NCI-H187 treated with DMSO at 0.1 percent for 48 hours (cell line): Measurements from ENCODE around the gene SNX17.
A peak's percentile ranks its signal among the peaks of the same experiment; 100 is the strongest.
"Not testable (repeated sequence)": the region's sequence is repeated elsewhere in the genome, so short reads cannot be mapped to it uniquely, and the experiment has no call there.

Experiments used
- DNase-seq: peaks from one replicate; lab custom pipeline; 2025; lab: John Stamatoyannopoulos, UW

The SNX17 gene, protein sequence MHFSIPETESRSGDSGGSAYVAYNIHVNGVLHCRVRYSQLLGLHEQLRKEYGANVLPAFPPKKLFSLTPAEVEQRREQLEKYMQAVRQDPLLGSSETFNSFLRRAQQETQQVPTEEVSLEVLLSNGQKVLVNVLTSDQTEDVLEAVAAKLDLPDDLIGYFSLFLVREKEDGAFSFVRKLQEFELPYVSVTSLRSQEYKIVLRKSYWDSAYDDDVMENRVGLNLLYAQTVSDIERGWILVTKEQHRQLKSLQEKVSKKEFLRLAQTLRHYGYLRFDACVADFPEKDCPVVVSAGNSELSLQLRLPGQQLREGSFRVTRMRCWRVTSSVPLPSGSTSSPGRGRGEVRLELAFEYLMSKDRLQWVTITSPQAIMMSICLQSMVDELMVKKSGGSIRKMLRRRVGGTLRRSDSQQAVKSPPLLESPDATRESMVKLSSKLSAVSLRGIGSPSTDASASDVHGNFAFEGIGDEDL

DNA sequence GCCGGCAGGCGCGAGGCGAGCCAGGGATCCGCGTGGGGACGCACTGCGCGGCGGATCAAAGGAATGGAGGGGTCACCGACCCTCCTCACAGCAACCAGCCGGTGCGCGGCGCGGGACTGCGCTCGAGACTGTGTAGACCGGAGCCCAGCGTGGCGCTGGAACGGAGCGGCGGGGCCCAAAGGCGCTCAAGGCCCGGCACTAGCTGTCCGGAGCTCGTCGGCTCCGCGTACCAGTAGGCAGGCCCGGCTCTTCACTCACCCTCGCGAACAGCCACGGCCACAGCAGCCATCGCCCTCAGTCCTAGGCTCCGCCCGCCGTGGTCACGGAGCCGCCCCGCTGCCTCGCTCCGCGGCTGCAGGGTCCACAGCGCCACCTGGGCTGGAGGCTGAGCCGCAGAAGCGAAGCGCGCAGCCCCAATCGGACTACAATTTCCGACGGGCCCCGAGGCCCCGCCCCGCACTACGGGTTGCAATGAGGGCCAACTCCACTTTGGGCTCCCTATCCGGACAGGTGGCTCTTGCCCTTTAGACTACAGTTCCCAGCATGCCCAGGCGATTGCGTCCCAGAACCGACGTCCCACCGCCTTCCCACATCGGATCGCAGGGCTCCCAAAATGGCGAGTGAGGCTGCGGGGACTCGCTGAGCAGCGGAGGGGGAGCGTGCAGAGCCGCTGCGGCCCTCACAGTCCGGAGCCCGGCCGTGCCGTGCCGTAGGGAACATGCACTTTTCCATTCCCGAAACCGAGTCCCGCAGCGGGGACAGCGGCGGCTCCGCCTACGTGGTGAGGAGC lies at the start of gene SNX17, which contains the start of gene EIF2B4:
TSS of gene SNX17 (plus strand) at position 591 of the 790 bp plus-strand sequence. CDS start at position 719, 128 bp downstream.
TSS of gene EIF2B4 (minus strand) at position 313 of the 790 bp plus-strand sequence. CDS start at position 289, 24 bp downstream.
- peak; percentile 89 for DNase-seq

DNA sequence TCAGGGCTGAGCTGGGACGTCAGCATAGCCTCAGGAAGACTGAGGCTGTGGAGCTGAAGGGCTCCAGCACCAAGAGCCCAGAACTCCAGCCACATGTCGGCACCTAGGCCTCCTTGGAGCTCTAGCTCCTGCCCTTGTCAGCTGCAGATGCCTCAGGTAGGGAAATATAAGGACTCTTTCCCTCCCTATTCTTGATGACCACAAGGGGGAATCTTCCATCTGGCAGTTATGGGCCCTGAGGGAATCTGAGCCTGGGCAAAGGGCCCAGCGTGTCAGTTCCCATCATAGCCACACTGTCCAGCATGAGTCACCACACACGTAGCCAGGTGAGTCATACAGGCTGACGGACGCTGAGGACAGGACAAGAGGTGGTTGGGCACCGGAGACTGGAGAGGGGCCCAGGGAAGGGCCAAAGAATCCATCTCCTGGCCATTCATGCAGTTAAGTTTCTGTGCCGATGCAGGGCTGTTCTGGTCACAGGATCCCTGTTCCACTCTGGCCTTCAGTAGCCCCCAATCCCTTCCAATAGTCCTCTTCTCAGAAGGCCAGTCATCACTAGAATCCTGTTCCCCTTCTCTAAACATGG lies 49.4 kb upstream of the SNX17 start:
- no peak for DNase-seq

DNA sequence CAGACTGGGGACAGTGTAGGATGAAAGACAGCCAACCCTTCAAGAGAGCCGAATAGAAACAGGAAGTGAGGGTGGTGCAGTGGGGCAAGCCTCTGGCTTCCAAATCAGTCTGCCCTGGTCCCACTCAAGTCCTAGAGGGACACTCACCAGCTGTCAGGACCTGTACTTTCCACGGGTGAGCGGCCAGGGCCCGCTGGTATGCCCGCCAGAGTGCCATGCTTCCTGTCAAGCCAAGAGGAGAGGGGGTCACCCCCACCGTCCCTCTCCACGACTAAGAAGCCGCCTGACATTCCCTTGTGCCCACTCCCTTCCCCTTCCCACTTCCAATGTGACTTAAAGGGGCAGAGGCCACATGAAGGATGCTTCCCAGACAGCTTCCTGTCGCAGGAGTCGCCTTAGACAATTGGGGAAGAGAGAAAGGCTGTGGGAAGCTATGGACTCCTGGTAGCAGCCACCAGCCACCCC lies 48.1 kb upstream of the SNX17 start:
- DNase-seq: no peak

DNA sequence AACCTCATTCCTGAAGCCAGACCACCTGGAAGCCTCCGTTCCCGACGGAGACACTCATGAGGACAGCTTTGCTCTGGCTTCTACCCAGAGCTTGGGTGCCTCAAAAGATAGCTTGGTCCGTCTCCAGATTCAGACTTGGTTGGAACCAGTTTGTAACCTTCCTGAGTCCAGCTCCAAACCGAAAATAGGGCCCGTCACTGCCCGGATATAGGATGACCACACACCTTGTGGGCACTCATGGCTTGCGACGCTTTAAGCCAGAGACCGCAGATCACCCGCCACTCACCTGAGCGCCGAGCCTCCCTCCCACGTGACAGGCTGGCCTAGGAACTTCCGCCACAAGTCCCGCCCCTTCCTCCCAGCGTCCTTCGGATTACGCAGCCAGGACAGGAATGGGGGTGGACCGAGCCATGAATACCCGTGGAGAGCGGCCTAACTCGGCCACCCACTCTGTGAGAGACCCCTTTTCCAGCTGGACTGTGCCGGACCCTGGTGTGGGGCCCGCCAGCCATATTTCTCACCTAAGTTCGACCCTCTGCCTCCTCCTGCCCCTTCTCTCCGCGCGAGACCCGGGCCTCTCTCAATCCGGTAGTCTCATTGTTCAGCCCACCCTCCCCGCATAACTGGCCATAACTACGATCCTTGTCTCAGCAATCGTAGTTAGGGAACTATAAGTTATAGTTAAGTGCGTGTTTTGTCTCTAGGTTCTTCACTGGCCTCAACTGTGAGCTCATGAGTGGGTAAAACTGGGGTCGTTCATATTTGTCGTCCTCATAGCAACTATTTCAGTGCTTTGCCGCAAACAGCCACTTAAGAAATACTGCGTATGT lies 47.4 kb upstream of the SNX17 start, which contains the start of gene MPV17:
TSS of gene MPV17 (minus strand) at position 332 of the 830 bp plus-strand sequence. CDS start 580 bp downstream, outside the sequence.
- DNase-seq: peak; percentile 82

DNA sequence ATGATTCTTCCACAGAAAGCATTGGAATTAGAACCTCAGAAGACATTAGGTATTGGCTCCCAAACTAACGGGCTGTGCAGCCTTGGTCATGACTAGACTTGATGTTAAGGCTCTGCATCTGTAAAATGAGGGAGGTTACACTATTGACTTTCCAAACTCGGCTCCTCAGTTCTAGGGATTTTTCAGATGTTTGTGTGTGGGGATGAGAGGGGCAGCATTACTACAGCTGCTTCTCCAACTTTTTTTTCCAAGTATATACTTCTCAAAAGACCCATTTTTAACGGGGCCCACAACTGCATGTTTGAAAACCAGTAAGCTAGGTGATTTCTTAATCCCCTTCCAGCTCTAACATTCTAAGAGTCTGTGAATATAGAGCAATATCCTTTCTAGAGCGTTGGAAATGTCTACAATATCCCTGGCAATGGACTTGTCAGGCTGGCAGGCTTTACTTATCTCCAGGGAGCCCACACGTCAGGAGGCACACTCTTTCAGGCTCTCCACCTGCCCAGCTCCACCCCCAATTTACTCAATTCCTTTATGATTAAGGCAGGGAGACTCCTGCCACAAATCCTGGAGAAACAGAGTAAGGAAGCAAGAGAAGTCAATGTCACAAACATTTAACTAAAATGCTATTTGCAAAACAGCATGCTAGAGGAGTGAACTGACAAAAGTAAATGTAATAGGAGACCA lies 46.7 kb upstream of the SNX17 start:
- DNase-seq: no peak

DNA sequence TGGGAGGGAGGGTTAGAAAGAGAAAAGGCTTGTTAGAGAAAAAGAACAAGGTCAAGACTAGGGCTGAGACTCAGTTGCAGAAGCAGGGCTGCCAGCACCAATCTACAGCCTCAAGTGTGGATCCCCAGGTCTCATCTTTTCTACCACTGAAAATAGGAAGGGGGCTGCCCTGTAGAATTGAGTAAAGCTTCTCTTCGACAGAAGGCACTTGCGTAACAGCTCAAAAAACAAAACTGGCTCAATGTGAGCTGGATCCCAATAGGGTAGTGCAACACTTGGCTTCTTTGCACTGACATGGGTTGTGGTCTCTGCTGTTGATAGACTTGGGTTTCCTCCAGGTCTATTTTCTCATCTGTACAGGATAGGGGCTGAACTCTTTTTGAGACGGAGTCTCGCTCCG lies 45.7 kb upstream of the SNX17 start:
- no peak for DNase-seq

DNA sequence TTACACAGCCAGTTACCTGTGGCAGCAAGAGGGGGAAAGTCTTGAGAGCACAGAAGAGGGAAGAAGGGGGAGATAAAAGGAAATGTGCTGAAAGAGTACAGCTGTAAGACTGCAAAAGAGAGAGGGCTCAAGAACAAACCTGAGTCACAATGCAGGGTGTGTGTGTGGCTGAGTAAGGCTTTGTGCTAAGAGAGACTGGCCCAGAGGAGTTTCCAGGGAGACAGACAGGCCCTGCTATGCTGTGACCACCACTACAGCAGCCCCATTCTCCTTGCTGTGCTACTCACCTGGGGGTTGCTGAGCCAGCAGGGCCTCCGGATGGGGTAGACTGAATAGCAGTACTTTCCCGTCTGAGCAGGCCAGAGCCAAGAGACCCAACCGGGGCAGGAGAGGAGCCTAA lies 35.1 kb upstream of the SNX17 start:
- DNase-seq: no peak

DNA sequence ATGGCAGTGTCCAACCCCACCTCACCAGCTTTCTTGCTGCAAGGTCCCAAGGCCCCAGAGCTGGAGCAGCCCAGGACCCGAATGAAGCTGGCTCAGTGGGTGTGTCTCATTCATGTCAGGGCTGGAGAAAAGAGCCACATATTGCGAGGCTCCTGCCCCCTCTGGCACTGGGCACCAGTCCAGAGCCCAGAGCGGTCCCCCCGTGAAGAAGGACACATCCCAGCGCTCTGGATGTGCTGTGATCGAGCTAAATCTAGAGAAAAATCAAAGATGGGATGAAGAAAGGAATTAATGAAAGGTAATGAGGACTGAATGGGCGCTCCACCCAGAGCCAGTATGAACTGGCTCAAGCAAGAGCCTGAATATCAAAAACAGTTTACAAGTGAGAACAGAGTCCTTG lies 34.2 kb upstream of the SNX17 start:
- DNase-seq: no peak

DNA sequence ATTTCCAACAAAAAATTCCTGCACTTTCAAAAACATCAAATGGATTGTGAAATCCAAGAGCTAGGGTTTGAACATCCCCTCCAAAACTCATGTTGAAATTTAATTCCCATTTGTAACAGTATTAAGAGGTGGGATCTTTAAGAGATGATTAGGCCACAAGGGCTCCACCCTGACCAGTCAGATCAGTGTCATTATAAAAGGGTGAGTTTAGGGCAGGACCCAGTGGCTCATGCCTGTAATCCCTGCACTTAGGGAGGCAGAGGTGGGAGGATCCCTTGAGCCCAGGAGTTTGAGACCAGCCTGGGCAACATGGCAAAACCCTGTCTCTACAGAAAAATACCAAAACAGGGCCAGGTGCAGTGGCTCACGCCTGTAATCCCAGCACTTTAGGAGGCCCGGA lies 22.8 kb upstream of the SNX17 start:
- no peak for DNase-seq

DNA sequence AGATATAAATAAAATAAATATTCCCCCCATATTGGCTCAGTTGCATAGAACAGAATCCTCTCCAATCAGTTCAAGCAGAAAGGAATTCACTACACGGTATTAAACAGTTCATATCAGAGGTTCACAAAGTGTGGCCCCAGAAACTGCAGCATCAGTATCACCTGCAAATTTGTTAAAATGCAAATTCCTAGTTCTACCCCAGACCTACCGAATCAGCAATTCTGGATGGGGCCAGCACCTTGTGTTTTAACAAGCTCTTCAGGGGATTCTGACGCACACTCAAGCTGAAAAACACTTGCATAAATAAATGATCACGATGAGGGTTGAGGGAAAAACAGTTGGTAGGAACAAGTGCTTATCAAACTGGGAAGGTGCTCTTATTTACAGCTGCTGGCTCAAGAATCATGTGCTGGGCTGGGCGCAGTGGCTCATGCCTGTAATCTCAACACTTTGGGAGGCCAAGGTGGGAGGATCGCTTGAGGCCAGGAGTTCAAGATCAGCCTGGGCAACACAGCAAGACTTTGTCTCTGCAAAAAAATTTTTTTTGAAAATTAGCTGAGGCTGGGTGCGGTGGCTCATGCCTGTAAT lies 20.2 kb upstream of the SNX17 start:
- DNase-seq: no peak

DNA sequence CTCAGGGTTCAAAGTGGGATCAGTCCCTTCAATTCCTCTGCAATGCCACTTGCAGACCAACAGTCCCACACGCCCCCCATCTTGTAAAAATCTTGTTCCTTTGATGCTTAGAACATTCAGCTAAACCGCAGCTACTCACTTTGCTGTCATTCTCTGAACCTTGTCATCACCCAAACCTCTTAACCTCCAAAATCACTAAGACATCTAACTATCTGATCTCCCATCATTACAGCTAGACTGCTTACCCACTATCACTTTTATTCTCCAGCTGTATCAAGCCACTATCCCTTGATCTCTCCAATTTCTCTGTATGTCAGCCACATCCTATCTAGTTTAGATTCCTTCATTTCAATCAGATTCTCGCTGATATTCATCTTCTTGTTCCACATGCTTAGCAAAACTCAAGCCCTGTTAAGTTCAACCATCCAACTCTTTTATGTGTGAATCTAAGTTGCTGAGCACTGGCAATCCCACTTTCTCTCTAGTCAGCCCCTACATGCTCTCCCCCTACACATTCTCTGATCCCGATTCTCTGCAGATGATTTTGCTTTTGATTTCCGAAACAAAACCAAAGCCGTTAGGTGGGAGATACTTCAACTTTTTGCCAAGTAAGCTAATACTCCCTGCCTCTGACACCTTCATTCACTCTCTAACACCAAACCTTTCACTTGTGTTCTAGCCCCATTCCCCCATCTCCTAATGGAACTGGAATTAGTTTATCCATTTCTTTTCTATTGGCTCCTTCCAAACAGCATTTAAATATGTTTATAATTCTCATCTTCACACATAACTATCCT lies 18.4 kb upstream of the SNX17 start:
- no peak for DNase-seq

DNA sequence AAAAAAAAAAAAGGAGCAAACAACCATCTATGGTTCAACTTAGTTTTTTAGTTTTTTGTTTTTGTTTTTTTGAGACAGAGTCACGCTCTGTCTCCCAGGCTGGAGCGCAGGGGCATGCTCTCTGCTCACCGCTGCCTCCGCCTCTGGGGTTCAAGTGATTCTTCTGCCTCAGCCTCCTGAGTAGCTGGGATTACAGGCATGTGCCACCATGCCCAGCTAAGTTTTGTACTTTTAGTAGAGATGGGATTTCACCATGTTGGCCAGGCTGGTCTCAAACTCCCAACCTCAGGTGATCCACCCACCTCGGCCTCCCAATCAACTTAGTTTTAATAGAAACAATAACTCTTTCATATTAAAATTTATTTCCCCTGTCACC lies 17.0 kb upstream of the SNX17 start:
- not testable (repeated sequence) for DNase-seq

DNA sequence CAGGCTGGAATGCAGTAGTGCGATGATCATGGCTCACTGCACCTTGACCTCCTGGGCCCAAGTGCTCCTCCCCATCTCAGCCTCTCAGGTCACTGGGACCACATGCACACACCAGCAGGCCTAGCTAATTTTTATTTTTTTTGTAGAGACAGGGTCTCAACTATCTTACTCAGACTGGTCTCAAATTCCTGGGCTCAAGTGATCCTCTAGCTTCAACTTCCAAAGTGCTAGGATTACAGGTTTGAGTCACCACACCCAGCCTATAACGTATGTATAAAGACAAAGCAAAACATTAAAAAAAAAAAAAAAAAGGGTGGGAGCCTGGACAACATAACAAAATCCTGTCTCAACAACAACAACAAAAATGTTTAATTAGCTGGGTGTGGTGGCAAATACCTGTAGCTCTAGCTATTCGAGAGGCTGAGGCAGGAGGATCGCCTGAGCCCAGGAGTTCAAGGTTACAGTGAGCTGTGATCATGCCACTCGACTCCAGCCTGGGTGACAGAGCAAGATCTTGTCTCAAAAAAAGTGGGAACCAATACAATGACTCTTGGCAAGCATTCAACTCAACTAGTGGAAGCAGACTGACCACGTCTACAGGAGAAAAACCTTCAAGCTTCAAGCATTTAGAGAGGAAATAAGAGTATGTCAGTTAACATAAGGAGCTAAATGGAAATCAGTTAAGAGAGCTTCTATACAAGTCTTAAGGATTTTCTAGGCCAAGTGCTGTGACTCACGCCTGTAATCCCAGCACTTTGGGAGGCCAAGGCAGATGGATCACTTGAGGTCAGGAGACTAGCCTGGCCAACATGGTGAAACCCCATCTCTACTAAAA lies 16.4 kb upstream of the SNX17 start:
- no peak for DNase-seq

DNA sequence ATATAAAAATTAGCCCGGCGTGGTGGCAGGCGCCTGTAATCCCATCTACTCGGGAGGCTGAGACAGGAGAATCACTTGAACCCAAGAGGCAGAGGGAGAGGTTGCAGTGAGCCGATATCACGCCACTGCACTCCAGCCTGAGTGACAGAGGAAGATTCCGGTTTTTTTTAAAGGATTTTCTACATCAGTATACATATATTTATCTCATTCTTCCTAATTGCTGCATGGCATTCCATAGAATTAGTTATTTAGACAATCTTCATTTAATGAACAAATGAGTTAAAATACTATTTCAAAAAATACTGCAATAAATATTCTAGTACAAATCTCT lies 15.9 kb upstream of the SNX17 start:
- DNase-seq: no peak

DNA sequence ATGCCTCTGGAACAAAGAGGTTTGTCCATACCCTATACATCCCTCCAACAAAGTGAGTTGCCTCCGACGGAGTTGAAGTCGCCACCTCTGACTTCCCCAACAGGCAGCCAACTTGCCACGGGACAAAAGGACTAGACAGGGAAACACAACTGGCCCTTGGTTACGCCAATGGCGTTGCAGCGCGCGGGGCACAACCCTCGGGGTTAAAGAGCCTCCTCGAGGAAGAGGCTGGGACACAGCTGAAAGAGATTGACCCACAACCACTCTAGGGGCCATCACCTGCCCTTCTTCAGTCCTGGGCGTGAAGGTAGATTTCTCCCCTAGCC lies 14.4 kb upstream of the SNX17 start:
- DNase-seq: no peak

DNA sequence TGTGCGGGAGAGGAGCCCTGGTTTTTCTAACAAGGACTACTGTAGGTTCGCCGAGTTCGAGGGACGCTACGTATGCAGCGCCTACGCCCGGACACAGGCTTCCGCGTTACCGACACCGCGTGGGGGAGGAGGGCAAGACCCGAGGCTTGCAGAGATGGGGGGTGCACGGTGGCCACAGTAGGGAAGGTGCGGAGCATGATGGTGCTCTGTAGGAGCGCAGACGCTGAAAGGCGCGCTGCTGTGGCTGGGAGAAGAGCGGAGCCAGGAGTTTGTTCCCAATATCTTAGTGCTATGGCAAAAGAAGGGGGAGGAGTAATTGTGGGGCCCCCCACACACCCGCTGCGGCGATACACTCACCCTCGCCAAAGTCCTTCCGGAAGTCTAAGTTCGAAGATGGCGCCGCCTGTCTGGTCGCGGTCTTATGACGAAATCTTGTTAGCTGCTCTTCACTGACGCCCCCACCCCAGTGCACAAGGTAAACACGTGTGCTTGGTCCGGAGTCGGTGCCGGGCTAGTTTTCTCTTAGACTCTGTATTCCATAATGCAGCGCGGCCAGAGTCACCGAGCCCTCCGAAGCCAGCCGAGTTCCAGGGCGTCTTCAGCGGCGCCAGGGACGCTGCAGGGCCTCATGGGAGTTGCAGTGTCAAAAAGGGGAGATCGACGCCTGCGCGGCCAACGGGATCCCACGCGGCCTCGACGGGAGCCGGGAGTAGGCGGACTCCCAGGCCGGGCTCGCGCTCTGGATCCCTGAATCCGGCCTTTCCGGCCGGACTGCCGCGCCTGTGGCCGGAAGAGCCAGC lies 13.8 kb upstream of the SNX17 start, which contains the start of gene GTF3C2:
TSS of gene GTF3C2 (minus strand) at position 383 of the 800 bp plus-strand sequence. CDS start 13,210 bp downstream, outside the sequence.
- peak; percentile 89 for DNase-seq

DNA sequence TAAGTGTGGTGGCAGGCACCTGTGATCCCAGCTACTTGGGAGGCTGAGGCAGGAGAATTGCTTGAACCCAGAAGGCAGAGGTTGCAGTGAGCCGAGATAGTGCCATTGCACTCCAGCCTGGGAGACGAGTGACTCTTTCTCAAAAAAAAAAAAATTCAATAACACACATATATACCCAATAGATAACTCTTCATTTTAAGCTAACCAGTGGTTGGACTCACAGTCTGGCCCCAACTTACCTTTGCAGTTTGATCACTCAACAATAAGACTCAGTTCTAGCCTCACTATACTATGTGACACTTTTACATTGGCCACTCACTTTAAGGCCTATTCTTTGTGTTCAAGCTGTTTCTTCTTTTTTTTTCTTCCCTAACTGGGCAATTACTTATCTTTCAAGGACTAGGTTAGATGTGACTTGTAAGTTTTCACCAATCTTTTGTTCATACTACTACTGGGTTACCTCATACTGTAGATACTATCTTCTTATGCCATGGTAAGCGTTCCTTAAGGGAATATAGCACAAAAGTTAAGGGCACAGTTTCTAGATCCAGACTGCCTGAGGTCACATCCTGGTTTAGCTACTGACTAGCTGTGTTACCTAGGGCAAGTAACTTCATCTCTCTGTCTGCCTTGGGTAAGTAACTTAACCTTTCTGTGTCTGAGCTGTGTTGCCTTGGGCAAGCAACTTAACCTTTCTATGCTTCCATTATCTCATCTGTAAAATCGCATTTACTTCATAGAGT lies 7.6 kb upstream of the SNX17 start:
- no peak for DNase-seq
